Thymus (tissue), 14 donors: ENCODE data around the gene LYZL1. TPM values are rescaled to one million over a fixed set of nuclear protein-coding genes. Genes with fewer than 3 reads are reported as not detected.
"Not testable (repeated sequence)": the region's sequence is repeated elsewhere in the genome, so short reads cannot be mapped to it uniquely, and the experiment has no call there.

Experiments used
- DNase-seq, 9 donors: peaks; one replicate each; pipeline ENCODE4 v3.0.0-alpha.2; 2013; ENCODE audit warnings: low spot score in 9 of 9, low read depth in 6 of 9, missing footprints in 1 of 9
- H3K27ac ChIP-seq, 2 donors: one replicate each; pipeline ENCODE4 v1.5.1; 2013; ENCODE audit warnings: control low read depth in 1 of 2, low read depth in 1 of 2, low read length in 1 of 2, mild to moderate bottlenecking in 1 of 2, moderate library complexity in 1 of 2
- H3K27me3 ChIP-seq, 2 donors: one replicate each; pipeline ENCODE4 v1.5.1; 2013; ENCODE audit warnings: low read length in 1 of 2; ENCODE audit not compliant: control insufficient read depth in 2 of 2, insufficient read depth in 1 of 2
- H3K36me3 ChIP-seq, 2 donors: one replicate each; pipeline ENCODE4 v1.5.1; 2013; ENCODE audit warnings: low read length in 1 of 2, mild to moderate bottlenecking in 1 of 2, moderate library complexity in 1 of 2; ENCODE audit not compliant: control insufficient read depth in 2 of 2, insufficient read depth in 2 of 2
- H3K4me1 ChIP-seq, 2 donors: one replicate each; pipeline ENCODE4 v1.5.1; 2013; ENCODE audit warnings: low read length in 2 of 2; ENCODE audit not compliant: control insufficient read depth in 2 of 2, insufficient read depth in 2 of 2
- H3K4me3 ChIP-seq, 2 donors: one replicate each; pipeline ENCODE4 v1.5.1; 2013; ENCODE audit warnings: low read length in 2 of 2, control low read depth in 1 of 2, mild to moderate bottlenecking in 1 of 2
- H3K9me3 ChIP-seq, 2 donors: one replicate each; pipeline ENCODE4 v1.5.1; 2013; ENCODE audit warnings: low read length in 1 of 2, mild to moderate bottlenecking in 1 of 2; ENCODE audit not compliant: control insufficient read depth in 2 of 2, insufficient read depth in 1 of 2
- WGBS: extraction: QIAGEN DNeasy Blood & Tissue Kit; methylation state at CpG from one replicate; pipeline ENCODE4 v1.1.7; 2013; 5-methylcytosine and 5-hydroxymethylcytosine counted together
- long read RNA-seq, 10 donors: transcript quantifications; one replicate each; lab custom pipeline, GENCODE V29; 2026
- polyA plus RNA-seq: library from polyadenylated mRNA; stranded (reverse); fragments of 200-250 nt; gene quantifications from one replicate; pipeline ENCODE4 v1.2.3, GENCODE V29; 2013
- total RNA-seq: library from RNA; stranded (reverse); fragments of 120-200 nt; gene quantifications from one replicate; pipeline ENCODE4 v1.2.4, GENCODE V29; 2013
- donor health status: healthy.

The LYZL1 gene
- not detected for total RNA-seq
- not detected for polyA plus RNA-seq
- long read RNA-seq, donor 1 = 0 reads
- long read RNA-seq, donor 2 = 0 reads
- long read RNA-seq, donor 3 = 0 reads
- long read RNA-seq, donor 4 = 0 reads
- long read RNA-seq, donor 5 = 0 reads
- long read RNA-seq, donor 6 = 0 reads
- long read RNA-seq, donor 7 = 0 reads
- long read RNA-seq, donor 8 = 0 reads
- long read RNA-seq, donor 9 = 0 reads
- long read RNA-seq, donor 10 = 0 reads

- H3K4me3 ChIP-seq, H3K4me1 ChIP-seq, H3K27ac ChIP-seq, H3K9me3 ChIP-seq, H3K36me3 ChIP-seq, H3K27me3 ChIP-seq, DNase-seq: not testable (repeated sequence)
- 95% methylated on average over 6 of the region's 6 CpGs for WGBS
These were observed at the start of gene LYZL1 for GRCh38 chr10:29288906-29289305. LYZL1 (plus strand) TSS chr10:29289070; CDS start chr10:29291868, 2,798 bp downstream.

GRCh38 chr10:29239569-29240472 lies 49.0 kb upstream of the LYZL1 start:
- Histone ChIP-seq H3K27me3 (no peaks in the 10 kb centered on the region), H3K4me3 (no peak overlapping the region), H3K9me3 (no peaks in the 10 kb centered on the region), H3K27ac (no peak overlapping the region), H3K36me3 (no peaks in the 10 kb centered on the region), H3K4me1 (no peaks in the 10 kb centered on the region)
- WGBS = 87% methylated on average over 15 of the region's 15 CpGs
- no peak for DNase-seq

GRCh38 chr10:29240986-29241660 lies 47.7 kb upstream of the LYZL1 start:
- no peaks in the 10 kb centered on the region for H3K27me3 ChIP-seq
- H3K9me3 ChIP-seq = no peaks in the 10 kb centered on the region
- WGBS = 85% methylated on average over 15 of the region's 15 CpGs
- no peak overlapping the region for H3K4me3 ChIP-seq
- no peak for DNase-seq
- H3K4me1 ChIP-seq = no peaks in the 10 kb centered on the region
- H3K36me3 ChIP-seq = no peaks in the 10 kb centered on the region
- no peak overlapping the region for H3K27ac ChIP-seq

GRCh38 chr10:29241925-29242324 lies 46.9 kb upstream of the LYZL1 start:
- Histone ChIP-seq H3K27ac (no peak overlapping the region), H3K36me3 (no peaks in the 10 kb centered on the region), H3K27me3 (no peaks in the 10 kb centered on the region), H3K9me3 (no peaks in the 10 kb centered on the region), H3K4me3 (no peak overlapping the region), H3K4me1 (no peaks in the 10 kb centered on the region)
- DNase-seq = no peak

- WGBS = 78% methylated on average over 5 of the region's 5 CpGs
- H3K27me3 ChIP-seq = no peaks in the 10 kb centered on the region
- H3K4me3 ChIP-seq = no peak overlapping the region
- no peak overlapping the region for H3K27ac ChIP-seq
- no peaks in the 10 kb centered on the region for H3K4me1 ChIP-seq
- no peaks in the 10 kb centered on the region for H3K36me3 ChIP-seq
- H3K9me3 ChIP-seq = no peaks in the 10 kb centered on the region
- DNase-seq = no peak
These were observed 45.8 kb upstream of the LYZL1 start for GRCh38 chr10:29243066-29243465.

GRCh38 chr10:29243750-29244149 lies 45.1 kb upstream of the LYZL1 start:
- Histone ChIP-seq H3K27ac (no peak overlapping the region), H3K27me3 (no peaks in the 10 kb centered on the region), H3K4me1 (no peaks in the 10 kb centered on the region), H3K36me3 (no peaks in the 10 kb centered on the region), H3K4me3 (no peak overlapping the region), H3K9me3 (no peaks in the 10 kb centered on the region)
- no peak for DNase-seq
- WGBS = 96% methylated on average over 1 of the region's 1 CpG

GRCh38 chr10:29244978-29245377 lies 43.9 kb upstream of the LYZL1 start:
- 95% methylated on average over 7 of the region's 7 CpGs for WGBS
- Histone ChIP-seq H3K36me3 (no peaks in the 10 kb centered on the region), H3K4me1 (no peaks in the 10 kb centered on the region), H3K27me3 (no peaks in the 10 kb centered on the region), H3K4me3 (no peak overlapping the region), H3K27ac (no peak overlapping the region), H3K9me3 (no peaks in the 10 kb centered on the region)
- DNase-seq = no peak

GRCh38 chr10:29245476-29245875 lies 43.4 kb upstream of the LYZL1 start:
- no peaks in the 10 kb centered on the region for H3K36me3 ChIP-seq
- no peak overlapping the region for H3K27ac ChIP-seq
- H3K4me1 ChIP-seq = no peaks in the 10 kb centered on the region
- no peak overlapping the region for H3K4me3 ChIP-seq
- DNase-seq = no peak
- WGBS = 95% methylated on average over 11 of the region's 11 CpGs
- H3K27me3 ChIP-seq = no peaks in the 10 kb centered on the region
- no peaks in the 10 kb centered on the region for H3K9me3 ChIP-seq

GRCh38 chr10:29246449-29246848 lies 42.4 kb upstream of the LYZL1 start:
- no peaks in the 10 kb centered on the region for H3K4me1 ChIP-seq
- no peak overlapping the region for H3K4me3 ChIP-seq
- no peaks in the 10 kb centered on the region for H3K27me3 ChIP-seq
- no peaks in the 10 kb centered on the region for H3K9me3 ChIP-seq
- no peak overlapping the region for H3K27ac ChIP-seq
- 93% methylated on average over 1 of the region's 1 CpG for WGBS
- no peak for DNase-seq
- H3K36me3 ChIP-seq = no peaks in the 10 kb centered on the region
